HL-60/S4 treated with phorbol 12-myristate 13-acetate at 8.2 ng/mL for 4 days and 3 days (cell line): ENCODE measurements around the gene KCP.

Source experiments
- in situ Hi-C: fragments of 300-500 bp; cut with MboI; formaldehyde crosslinking; loops from 2 replicates; pipeline ENCODE4 v1.15.0; 2022; ENCODE audit warnings: low sequenced_read_pairs

The KCP gene

DNA sequence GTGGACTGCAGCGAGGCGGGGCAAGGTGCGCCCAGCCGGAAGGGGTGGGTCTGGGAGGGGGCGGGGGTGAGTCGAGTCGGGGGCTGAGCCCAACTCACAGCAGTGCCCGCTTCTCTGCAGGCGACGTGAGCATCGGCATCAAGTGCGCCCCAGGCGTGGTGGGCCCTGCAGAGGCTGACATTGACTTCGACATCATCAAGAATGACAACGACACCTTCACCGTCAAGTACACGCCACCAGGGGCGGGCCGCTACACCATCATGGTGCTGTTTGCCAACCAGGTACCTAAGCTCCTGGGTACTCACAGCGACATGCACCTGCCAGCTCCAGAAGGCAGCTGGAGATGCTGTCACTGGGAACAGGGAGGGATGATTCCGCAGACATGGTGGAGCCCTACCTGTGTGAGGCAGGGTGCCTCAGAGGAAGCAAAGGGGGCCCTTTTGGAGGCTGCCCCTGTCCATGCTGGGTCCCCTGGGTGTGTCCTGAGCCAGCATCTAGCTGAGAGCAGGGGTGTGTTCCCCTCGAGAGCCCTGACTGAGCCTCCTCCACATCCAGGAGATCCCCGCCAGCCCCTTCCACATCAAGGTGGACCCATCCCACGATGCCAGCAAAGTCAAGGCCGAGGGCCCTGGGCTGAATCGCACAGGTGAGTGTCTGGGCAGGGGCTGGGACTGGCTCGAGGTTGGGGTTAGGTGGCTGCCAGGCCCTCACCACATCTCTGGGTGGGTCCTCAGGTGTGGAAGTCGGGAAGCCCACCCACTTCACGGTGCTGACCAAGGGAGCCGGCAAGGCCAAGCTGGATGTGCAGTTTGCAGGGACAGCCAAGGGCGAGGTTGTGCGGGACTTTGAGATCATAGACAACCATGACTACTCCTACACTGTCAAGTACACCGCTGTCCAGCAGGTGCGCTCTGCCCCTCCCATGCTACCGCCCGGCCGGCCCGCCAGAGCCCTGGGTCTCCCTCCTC is 67.6 kb downstream of the KCP start:
- in situ Hi-C loops, result no loop called here

DNA sequence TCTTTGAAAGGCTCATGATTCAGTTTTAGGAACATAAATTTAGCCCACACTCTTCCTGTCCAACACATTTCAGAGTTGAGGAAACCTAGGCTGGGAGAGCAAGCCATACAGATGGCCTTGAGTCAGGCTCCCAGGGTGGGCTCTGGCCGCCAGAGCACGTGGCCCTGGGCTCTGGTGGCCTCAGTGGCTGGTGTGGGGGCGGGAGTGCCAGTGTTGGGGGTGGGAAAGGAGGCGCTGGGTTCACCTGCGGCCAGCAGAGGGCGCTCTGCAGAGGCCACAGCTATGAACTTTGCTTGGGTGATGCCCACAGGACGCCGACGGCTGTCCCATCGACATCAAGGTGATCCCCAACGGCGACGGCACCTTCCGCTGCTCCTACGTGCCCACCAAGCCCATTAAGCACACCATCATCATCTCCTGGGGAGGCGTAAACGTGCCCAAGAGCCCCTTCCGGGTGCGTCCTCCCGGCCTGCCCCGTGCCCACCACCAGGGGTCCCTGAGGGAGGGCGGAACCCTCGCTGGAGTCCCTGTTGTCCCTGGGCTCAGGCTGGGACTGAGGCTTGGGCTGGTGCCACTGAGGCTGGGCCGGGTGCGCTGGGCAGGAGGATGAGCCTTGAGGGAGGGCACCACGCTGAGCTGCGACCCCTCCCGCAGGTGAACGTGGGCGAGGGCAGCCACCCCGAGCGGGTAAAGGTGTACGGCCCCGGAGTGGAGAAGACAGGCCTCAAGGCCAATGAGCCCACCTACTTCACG is 68.4 kb downstream of the KCP start:
- in situ Hi-C loops, result no loop called here

GRCh38 chr7:128841171-128841690 is 69.3 kb downstream of the KCP start:
- in situ Hi-C loops, result no loop called here

GRCh38 chr7:128840326-128841170 is 70.0 kb downstream of the KCP start:
- in situ Hi-C loops, result no loop called here

GRCh38 chr7:128839751-128840177 is 70.7 kb downstream of the KCP start:
- in situ Hi-C loops, result no loop called here

- in situ Hi-C loops, result no loop called here
Observed at GRCh38 chr7:128838981-128839731, 71.4 kb downstream of the KCP start.

- in situ Hi-C loops, result no loop called here
Observed at GRCh38 chr7:128838109-128838779, 72.3 kb downstream of the KCP start.

DNA sequence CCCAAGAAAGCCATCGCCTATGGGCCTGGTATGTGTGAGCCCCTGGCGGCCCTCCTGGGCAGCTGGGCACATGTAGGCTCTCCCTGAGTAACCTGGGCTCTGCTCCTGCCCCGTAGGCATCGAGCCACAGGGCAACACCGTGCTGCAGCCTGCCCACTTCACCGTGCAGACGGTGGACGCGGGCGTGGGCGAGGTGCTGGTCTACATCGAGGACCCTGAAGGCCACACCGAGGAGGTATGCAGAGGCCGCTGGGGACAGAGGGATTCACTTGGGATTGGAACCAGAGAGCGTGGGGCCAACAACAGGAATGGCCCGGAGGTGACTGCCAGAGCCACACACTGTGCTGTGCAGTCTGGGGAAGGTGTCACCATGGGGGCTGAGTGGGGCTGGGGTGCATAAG is 73.0 kb downstream of the KCP start:
- in situ Hi-C loops, result no loop called here

GRCh38 chr7:128836729-128837348 is 73.7 kb downstream of the KCP start:
- in situ Hi-C loops, result no loop called here

GRCh38 chr7:128835790-128836641 is 74.5 kb downstream of the KCP start:
- in situ Hi-C loops, result no loop called here

GRCh38 chr7:128835231-128835751 is 75.2 kb downstream of the KCP start:
- in situ Hi-C loops, result no loop called here

- in situ Hi-C loops, result no loop called here
Observed at GRCh38 chr7:128833946-128834325, 76.6 kb downstream of the KCP start.

GRCh38 chr7:128833148-128833945 is 77.2 kb downstream of the KCP start:
- in situ Hi-C loops, result no loop called here

GRCh38 chr7:128832880-128833147 is 77.7 kb downstream of the KCP start:
- in situ Hi-C loops, result no loop called here

DNA sequence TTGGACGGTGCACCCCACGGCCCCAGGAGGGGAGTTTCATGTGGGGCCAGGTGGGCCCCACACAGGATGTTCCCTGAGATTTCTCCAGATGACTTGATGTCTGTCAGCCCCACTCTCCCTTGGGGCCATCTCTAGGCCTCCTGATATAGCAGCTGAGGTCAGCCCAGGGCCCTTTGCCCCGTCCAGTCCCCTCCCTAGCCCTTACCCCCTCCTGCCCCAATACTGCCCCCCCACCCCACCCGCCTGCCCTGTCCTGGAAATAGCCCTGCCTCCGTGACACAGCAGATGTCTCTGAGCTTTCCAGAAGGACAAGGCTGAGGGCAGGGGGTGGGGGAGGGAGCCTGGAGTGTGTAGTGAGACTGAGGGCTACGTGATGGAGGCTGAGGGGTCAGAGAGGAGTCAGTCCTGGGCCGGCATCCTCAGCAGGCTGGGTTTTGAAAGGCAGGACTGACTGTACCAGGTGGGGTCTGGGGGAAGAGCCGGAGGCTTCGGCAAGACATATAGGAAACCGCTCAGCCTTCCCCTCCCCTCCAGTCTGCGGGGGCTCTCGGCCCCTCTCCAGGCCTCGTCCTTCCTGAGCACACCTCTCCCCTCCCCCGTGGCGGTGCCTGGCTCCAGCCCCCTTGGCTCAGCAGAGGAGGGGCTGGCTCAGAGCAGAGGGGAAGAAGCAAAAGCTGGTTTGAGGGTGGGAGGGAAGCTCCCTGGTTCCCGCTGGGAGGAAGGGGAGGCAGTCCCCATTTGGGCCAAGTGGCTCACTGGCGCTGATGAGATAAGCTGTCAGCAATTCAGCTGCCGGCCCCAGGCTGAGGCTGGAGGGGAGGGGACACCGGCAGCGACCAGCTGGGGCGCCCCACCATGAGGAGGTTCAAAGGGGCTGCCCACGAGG is 78.3 kb downstream of the KCP start:
- in situ Hi-C loops, result no loop called here

DNA sequence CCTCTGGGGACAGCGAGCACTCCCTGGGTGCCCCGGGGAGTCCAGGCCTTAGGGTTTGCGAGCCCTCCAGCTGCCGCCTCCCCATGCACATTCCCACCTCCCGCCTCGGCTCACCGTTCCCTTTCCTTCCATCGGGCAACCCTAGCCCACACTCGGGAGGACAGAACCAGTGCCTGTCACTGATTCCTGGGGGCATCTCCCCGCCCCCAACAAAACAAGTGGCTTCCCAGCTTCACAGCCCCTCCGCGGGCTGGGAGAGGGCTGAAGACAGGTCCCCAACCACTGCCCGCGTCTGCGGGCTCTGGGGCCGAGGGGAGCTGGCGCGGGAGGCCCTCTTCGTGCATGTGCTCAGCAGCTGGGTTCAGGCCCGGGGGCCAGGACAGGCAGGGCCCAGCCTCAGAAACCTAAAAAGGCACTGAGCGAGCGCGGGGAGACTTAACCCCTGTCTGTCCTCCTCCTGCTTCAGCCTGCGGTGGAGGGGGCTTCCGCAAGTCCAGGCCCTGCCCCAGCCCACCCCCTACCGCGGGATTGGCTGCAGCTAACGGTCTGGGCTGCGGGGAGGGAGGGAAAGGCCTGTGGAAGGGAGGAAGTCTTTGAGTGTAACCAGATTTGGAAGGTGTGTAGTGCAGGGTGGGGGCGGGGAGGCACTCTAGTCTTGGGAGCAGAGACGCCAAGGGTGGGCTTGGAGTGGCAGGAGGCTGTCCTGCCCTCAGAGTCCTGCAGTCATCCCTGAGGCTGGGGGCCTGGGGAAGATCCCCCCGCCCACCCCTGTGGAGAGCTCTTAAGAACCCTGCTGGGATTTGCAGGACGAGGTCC is 79.1 kb downstream of the KCP start:
- in situ Hi-C loops, result no loop called here
